NCI-H748 (cell line): ENCODE data around the gene OTUD4.
"Not testable (repeated sequence)": the region's sequence is repeated elsewhere in the genome, so short reads cannot be mapped to it uniquely, and the experiment has no call there.

ENCODE experiments used
- DNase-seq: peaks from one replicate; lab custom pipeline; 2025; ENCODE audit not compliant: unreplicated experiment; lab: John Stamatoyannopoulos, UW

OTUD4 gene

GRCh38 chr4:145180298-145181090, at the start of gene OTUD4:
OTUD4 (minus strand) TSS chr4:145180589; CDS start chr4:145179973, 616 bp downstream.
- DNase-seq = peak; percentile 98

DNA sequence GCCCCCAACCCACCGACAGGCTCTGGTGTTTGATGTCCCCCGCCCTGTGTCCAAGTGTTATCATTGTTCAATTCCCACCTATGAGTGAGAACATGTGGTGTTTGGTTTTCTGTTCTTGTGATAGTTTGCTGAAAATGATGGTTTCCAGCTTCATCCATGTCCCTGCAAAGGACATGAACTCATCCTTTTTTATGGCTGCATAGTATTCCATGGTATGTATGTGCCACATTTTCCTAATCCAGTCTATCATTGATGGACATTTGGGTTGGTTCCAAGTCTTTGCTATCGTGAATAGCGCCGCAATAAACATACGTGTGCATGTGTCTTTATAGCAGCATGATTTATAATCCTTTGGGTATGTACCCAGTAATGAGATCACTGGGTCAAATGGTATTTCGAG, 42.8 kb upstream of the OTUD4 start:
- not testable (repeated sequence) for DNase-seq

DNA sequence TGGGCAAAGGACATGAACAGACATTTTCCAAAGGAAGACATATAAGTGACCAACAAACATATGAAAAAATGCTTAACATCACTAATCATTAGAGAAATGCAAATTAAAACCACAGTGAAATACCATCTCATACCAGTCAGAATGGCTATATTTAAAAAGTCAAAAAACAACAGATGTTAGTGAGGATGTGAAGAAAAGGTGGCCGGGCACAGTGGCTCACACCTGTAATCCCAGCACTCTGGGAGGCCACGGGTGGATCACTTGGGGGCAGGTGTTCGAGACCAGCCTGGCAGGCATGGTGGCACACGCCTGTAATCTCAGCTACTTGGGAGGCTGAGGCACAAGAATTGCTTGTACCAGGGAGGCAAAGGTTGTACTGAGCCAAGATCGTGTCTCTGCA, 41.1 kb upstream of the OTUD4 start:
- DNase-seq = not testable (repeated sequence)

GRCh38 chr4:145219090-145219489, 38.7 kb upstream of the OTUD4 start:
- no peak for DNase-seq

- no peak for DNase-seq
Measured at GRCh38 chr4:145218251-145218650, 37.9 kb upstream of the OTUD4 start.

GRCh38 chr4:145217349-145217748, 37.0 kb upstream of the OTUD4 start:
- no peak for DNase-seq

DNA sequence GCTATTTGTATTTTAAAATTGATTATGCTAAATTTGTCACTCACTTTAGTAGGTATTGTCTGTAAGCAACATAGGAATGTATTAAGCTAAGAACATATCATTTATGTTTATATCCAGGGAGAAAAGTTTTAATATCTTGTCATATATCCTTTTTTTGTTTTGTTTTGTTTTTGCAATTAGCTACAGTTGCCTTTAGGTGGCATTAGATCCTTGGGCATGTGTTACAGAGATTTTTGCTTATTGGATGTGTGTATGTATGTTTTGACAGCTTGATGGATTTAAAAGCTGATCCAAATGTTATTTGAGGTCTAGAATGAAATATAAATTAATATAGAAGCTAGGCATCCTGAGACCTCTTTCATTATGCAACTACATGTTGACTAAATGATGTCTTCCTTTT, 36.1 kb upstream of the OTUD4 start:
- DNase-seq = peak; percentile 3

GRCh38 chr4:145213245-145213644, 32.9 kb upstream of the OTUD4 start:
- no peak for DNase-seq

DNA sequence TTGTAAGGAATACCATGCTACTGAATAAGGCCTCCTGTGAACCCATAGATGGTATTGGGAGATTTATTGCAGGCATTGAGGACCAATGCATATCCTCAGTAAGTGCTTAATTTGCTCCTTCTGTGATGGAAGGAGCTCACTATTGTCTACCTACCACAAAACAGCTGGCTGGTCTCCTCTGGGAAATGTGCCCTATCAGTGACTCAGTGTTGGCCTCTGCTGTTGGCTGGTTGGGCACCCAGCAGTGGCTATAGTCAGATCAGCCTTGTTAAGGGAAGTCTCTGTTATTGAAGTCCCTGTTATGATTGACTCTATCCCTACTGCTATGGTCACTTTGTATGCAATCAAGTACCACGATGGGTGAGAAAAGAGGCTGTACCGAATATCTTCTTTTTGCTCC, 27.5 kb upstream of the OTUD4 start:
- no peak for DNase-seq

DNA sequence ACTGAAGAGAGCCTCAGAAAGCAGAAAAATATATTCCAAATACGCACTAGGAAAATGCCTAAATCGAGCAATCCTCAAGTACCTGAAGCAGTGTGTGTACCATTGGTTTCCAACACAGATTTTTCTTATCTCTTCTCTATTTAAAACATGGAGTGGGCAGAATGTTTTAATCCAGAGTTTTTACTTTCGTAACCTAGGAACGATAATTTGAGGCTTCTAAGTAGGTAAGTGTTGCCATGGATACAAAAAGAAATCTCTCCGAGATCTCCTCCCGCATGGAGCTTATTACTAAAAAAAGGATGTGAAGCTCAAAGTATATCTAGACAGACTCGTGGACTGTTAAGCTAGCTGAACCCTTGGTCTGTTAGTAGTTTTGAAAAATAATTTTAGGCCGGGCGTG, 23.0 kb upstream of the OTUD4 start:
- no peak for DNase-seq

- no peak for DNase-seq
Measured at GRCh38 chr4:145200366-145200765, 20.0 kb upstream of the OTUD4 start.

GRCh38 chr4:145199051-145199716, 18.8 kb upstream of the OTUD4 start:
- DNase-seq = no peak

DNA sequence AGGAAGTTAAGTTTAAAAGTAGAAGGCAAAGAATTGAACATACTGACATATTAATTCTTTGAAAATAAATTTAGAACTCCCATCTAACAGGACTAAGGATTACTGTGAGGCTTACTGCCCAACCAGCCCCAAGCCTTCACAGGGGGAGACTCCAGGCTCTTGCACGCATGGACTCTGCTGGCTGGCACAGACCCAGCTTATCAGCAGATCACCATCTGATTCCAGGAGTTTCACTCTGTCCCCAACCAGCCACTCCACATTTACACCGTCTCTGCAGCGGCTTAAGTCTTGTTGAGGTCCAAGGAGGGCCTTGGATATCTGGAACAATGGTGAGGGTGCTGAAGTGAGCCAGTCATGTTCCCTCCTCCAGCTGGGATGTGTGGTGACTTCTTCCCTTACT, 16.4 kb upstream of the OTUD4 start:
- DNase-seq = no peak

DNA sequence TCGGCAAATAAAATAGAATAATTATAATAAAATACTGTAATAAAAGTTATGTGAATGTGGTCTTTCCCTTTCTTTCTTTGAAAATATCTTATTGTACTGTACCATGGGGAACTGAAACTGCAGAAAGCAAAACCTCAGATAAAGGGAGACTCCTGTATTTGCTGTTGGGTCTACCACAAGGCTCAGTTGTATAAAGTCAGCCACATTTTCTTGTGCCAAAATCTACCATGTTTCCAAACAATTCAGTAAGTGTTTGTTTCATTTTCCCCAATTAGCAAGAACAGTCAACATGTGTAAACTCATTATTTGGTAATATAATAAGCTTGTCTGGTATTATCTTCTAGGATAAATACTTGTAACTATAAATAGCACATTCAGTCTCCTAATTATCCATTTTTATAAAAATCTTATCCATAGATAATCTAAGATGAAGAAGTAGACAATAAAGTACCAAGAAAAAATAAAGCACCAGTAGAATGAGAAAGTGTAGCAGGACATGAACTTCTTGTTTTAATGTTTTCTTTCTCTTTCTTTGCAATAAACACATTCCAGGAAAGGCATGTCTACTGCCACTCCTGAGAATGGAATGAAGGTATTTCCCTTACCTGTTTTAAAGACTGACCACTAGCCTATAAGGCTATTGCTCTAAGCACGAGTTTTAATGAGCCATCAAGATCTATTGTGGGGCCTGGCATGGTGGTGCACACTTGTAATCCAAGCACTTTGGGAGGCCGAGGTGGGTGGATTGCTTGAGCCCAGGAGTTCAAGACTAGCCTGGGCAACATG, 15.0 kb upstream of the OTUD4 start:
- DNase-seq = no peak

DNA sequence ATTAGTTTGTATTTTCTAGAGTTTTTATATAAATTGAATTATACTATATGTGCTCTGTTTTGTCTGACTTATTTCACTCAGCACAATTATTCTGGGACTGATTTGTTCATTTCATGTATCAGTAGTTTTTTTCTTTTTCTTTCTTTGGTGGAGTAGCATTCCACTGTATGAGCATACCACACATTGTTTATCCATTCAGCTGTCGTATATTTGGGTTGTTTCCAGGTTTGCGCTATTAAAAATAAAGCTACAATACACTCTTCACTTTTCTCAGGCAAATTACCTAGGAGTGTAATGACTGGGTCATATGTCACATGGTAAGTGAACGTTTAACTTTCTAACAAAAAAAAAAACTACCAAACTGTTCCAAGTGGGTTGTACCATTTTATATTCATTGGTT, 9.6 kb upstream of the OTUD4 start:
- DNase-seq = no peak

DNA sequence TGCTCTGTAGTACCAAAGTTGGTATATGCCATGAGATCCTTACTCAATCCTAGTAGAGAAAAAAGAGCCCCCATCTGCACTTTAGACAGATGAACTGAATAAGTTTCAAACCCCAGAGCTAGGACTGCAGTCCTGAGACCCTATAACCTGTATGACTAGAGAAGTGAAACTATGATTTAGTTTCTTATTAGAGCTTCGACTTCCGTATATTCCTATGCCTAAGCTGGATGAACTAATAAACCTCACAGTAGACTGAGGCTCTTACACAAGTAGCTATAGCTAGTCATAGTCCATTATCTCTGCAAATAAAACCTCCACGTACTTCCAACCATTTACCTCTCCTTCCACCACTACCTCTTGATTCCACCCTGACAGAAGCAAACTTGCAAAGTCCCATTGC, 6.3 kb upstream of the OTUD4 start:
- no peak for DNase-seq

DNA sequence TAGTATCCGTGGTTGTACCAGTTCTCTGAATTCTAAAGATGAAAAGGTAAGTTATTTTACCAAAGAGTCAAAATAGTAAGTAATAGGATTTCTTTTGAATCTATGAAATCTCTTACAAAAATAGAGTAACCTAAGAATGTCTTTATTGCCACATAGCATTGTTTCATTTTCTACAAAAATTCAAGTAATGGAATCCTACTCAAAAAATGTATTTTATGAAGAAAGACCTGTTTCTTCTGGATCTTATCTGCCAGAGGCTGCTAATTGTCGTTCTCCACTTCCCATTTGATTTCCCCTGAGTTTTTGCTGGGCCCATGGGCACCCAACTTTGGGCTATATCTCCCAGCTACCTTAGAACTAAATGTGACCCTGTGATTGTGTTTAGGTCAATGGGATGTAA, 3.2 kb upstream of the OTUD4 start:
- DNase-seq = no peak

DNA sequence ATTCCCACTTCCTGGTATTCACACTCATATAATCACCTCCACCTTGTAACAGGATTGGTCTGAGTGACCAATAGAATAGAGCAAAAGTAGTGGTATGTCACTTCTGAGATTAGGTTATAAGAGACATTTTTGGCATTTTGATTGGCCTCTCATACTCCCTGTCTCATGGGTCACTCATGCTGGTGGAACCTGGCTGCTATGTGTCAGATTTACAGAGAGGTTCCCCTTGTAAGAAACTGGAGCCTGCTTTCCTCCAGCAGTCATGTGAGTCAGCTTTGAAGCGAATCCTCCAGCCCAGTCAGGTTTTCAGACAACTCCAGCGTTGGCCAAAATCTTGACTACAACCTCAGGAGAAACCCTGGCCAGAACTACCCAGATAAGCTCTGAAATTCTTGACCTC, 2.6 kb upstream of the OTUD4 start:
- no peak for DNase-seq

DNA sequence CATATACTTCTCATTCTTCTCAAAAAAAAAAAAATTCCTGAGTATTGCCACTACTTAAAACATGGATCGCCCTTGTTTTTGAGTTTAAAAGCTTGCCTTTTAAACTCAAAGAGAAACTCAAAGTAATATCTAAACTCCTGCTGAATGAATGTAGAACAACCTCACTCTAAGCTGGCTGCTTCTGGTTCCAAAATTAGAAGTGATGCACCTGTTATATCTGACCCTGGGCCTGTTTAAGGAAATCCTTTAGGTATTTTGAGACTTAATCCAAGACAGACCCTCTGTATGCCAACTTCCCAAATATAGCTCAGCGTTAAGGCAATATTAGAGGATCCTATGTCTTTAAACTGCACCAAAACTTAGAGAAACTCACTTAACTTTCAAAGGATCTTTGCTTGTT, 1.8 kb upstream of the OTUD4 start:
- no peak for DNase-seq

DNA sequence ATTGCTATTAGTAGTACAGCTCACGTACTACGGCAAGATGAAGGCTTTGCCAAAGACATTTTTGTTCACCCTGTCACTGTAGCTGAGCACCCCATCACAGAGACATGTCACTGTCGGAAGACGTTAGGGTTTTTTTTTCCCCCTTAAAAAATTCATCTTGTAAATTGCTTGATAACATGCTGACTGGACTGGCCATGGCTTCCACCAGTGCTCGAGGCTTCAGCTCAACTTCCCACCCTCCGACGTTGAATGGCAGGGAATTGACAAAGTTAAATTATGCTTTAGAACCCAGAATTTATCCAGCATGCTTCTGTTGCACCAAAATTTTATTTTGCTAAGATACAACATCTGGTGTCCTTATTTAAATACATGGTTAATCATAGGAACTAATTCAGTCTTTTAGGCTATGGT, 707 bp upstream of the OTUD4 start:
- DNase-seq = no peak

GRCh38 chr4:145179861-145180297, 510 bp downstream of the OTUD4 start:
- DNase-seq = peak; percentile 49
